ENCODE data around the gene SAE1.

DNA sequence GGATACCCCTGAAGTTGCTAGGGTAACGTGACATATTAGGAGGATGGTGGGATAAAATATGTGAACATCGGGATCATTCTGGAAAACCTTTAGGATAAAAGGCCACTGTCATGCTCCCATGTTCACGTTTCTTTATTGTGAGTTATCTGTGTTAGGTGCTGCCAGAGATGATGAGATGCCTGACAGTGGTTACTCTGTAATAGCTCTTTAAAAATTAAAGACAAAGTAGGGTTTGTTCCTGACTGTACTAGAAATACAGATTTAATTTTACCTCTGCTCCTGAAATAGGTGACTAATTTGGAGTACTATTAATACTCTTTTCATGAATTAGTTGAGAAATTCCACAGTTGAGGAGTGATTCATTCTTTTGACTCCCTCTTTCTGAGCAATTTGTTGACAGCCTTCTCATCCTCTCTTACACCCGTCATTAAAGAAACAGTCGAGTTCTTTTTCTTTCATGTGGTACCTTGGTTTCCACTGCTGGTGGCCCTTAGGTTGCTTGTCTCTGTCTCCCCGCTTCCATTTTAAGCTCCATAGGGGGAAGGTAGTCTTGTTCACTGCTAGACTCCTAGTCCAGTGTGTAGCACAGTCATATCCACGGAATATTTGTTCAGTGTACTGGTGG is 28.4 kb downstream of the SAE1 start:
- TF ChIP-seq, protein P1, sequence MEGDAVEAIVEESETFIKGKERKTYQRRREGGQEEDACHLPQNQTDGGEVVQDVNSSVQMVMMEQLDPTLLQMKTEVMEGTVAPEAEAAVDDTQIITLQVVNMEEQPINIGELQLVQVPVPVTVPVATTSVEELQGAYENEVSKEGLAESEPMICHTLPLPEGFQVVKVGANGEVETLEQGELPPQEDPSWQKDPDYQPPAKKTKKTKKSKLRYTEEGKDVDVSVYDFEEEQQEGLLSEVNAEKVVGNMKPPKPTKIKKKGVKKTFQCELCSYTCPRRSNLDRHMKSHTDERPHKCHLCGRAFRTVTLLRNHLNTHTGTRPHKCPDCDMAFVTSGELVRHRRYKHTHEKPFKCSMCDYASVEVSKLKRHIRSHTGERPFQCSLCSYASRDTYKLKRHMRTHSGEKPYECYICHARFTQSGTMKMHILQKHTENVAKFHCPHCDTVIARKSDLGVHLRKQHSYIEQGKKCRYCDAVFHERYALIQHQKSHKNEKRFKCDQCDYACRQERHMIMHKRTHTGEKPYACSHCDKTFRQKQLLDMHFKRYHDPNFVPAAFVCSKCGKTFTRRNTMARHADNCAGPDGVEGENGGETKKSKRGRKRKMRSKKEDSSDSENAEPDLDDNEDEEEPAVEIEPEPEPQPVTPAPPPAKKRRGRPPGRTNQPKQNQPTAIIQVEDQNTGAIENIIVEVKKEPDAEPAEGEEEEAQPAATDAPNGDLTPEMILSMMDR (IDR thresholded peaks at IDR 0.05) = no peak
- no peak for TF ChIP-seq POLR2A (IDR thresholded peaks at IDR 0.05)
